CD4-positive, alpha-beta T cell treated with Interleukin-21 for 1 hour (primary cell): ENCODE measurements around the gene TUBA3C.

Experiments
- DNase-seq: peaks from one replicate; pipeline ENCODE4 v3.0.0-alpha.2; 2020

The TUBA3C gene

DNA sequence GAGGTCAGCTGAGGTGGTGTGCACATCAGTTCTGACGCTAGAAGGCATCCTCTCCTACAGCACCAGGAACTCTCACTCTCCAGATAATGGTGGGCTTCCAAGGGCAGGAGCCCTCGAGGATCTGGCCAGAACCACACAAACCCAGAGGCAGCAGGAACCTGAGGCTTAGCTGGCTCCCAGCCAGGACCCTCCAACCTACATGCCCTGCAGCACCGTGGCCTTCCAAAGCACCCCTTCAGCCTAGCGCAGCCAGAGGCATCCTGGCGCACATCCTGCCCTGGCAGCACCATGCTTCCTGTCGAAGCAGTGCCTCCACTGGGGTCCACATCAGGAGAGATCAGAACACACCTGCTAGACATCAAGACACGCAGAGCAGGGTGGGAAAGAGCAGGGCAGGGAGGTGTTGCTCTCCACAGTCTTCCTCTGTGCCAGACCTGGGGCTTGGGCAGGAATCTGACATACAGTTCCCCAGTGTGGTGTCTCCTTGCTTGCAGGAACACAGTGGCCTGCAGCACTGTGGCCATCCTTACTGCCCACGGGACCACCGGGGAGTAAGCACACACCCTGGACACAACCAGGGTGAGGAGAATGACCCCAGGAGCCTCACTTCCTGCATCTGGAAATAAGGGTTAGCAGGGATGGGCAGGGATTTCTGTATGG lies 21.7 kb downstream of the TUBA3C start:
- DNase-seq: no peak

DNA sequence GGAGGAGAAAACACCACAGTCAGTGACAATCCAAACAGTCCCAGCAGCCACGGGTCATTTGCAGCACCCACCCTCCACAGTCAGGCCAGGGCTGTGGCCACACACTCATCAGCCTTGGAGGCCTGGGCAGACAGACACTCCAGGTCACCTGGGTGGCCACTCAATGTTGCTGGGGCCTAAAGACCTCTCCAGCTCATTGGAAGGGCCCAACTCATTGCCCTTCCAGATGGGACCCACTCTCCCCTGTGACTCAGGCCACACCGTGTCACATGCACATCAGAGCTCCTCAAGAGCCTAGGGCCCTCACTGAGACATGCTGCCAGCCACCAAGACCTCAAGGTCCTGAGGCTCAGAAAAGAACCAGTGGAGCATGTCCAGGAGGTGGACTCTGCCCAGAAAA lies 22.4 kb downstream of the TUBA3C start:
- no peak for DNase-seq

DNA sequence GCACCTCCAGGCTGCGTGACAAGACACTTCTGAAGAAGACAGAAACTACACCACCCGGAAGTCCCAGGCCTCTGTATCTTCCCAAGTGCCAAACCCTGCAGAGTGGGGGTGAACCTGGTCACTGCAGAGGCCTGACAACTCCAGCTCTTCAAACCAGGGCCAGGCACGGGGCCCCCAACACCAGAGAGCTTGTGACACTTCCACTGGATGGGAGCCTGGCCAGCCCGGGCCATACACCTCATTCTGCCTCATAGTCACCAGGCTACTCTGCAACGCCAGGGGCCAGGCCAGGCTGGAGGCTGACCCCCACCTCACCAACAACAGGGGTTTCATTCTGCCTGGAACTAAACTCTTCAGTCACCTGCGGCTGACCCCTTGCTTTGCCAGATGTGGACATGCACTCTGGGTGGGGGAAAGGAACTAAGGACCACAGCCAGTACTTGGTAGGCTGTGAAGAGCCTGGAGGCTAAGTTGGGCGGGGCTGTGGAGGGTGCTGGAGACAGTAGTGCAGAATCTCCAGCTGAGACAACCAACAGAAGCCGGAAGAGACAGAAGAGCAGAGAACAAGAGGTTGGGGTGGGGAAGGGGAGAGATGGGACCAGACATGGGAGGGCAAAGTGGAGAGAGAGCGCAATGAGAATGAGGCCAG lies 23.0 kb downstream of the TUBA3C start:
- DNase-seq: no peak

DNA sequence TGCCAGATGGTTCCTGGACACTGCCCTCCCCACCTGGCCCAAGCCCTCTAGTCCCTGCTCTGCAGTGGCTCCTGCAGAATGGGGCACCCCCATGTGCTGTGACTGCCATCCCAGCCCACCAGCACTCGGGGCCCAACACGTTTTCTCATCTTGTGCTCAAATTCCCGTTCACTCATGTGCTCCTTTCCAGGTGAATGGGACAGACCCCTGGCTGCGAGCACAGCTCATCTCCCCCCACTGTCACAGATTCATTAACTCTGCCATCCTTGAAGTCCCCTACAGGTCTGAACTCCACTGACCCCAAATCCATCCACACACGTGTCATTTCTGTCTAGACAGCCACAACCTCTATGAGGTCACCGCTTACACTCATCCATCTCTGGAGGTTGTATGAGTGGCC lies 23.6 kb downstream of the TUBA3C start:
- no peak for DNase-seq

DNA sequence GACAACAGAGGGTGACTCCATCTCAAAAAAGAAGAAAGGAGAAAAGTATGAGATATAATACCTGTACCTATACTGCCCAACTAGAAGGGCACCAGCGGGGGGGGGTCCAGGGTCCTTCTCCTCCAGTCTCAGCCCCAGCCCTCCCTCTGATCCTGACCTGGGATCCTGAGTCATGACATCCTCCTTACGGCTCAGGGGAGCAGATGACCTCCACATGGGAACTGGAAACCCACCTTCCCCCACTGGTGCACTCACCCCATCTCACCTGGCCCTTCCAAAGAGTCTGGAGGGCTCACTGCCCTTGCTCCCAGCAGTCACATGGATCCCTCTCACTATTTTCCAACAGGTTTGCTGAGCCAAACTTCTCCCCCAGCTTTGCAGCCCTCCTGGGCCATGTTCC lies 24.2 kb downstream of the TUBA3C start:
- DNase-seq: no peak

DNA sequence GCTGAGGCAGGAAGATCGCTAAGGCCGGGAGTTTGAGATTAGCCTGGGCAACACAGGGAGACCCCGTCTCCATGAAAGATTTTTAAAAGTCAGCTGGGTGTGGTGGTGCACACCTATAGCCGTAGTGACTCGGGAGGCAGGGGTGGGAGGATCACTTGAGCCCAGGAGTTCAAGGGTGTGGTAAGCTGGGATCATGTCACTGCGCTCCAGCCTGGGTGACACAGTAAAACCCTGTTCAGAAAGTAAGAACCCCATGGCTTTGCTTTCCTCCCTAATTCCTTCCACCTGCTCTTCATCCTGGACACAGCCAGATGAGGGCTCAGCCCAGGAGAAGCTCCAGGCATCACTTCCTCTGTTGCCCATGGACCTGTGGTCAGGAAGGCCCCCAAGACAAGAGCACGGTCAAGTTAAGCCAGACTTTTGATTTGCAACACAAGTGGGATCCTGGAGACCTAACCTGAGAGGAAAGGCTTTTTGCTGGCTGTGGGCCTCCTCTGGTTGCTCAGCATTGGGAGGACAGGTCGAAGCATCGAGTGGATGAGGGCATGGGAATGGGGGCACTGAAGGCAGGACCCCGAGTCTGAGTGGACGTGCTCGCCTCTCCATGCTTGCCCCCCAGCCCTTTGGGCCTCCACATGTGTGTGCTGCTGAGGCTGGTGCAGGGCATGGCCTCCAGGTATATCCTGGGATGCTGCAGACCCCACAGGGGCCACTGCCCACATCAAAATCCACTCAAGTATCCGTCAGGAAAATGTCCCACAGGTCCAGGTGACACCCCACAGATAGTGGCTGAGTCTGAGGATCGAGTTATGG lies 25.4 kb downstream of the TUBA3C start:
- no peak for DNase-seq

DNA sequence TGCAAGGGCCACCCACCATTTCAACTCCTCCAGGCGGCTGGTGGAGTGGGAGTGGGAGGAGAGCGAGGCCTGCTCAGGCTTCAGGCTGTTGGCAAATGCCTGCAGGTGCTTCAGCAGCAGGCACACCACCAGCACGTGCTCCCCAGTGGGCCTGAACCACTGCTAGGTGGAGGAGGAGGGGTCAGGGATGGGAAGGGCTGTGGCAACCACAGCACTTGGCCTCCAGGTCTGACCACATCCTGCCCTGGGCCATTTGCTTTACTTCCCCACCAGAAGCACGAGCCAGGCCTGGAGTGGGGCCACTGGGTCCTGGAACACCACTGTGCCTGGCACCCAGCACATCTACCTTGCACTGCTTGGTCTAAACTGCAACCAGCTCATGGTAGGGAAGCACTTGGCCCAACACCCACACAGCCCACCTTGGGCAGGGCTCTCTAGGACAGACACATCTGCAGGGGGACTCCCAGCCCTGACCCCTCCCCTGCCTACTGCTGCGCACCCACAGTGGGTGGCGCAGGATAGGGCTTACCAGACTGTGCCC lies 26.2 kb downstream of the TUBA3C start:
- no peak for DNase-seq

DNA sequence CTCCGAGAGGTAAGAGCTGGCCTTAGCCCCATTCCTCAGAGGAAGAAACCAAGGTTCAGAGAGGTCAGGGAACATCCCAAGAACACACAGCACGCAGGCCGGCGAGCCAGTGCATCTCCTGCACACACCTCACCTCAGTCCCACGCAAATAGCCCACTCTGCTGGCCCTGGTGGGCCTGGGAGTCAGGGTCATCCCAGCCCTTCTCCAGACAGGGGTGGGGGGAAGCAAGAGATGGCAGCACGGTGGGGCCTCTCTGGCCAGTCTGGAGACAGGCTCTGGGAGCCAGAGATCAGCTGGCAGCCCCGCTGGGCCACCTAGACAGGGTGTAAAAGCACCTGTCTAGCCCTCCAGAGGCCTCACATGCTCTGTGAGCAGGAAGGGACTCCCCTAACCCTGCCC lies 26.8 kb downstream of the TUBA3C start:
- DNase-seq: no peak

DNA sequence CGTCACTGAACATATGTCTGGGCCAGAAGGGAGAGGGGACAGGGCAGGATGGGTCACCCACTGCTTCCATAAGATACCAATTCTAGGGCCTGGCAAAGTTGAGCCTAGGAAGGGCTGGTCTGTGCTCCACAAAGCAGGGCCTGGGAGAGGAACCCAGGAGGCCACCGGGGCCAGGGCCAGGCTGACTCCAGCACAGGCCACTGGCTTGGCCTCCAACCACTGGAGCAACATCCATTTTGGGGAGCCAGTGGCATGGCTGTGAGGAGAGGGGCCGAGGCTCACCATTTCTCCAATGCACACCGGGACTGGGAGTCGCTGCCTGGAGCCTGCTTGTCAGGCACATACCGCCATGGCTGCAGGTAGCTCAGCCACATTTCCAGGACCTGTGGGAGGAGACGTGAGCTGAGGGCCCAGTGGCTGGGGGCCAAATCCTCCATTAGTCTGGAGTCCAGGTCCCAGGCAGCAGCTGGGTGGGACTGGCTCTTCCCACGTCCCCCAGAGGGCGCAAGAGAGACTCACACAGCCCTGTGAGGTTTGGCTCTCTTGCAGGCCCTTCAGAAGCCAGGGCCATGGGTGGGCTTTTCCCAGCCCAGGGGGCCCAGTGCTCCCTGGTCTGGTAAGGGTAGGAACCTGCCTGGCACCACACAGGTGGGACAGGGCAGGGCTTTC lies 27.7 kb downstream of the TUBA3C start:
- no peak for DNase-seq

DNA sequence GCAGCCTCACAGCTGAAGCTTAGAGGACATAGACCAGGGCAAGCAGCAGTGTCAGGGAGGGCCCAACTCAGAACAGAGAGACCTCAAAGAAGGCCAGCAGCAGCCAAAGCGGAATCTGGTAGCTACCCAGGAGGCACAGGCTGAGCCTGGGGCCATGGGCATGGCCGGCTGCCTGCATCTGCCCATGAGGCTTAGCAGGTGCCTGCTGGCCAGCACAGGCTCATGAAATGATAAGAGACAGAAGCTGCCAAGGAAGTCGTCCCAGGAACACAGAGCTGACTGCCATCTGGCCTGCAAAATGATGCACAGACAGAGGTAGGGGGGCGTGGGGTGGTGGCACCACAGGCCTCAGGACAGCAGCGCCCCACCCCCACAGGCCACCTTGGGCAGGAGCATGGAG lies 29.2 kb downstream of the TUBA3C start:
- no peak for DNase-seq

DNA sequence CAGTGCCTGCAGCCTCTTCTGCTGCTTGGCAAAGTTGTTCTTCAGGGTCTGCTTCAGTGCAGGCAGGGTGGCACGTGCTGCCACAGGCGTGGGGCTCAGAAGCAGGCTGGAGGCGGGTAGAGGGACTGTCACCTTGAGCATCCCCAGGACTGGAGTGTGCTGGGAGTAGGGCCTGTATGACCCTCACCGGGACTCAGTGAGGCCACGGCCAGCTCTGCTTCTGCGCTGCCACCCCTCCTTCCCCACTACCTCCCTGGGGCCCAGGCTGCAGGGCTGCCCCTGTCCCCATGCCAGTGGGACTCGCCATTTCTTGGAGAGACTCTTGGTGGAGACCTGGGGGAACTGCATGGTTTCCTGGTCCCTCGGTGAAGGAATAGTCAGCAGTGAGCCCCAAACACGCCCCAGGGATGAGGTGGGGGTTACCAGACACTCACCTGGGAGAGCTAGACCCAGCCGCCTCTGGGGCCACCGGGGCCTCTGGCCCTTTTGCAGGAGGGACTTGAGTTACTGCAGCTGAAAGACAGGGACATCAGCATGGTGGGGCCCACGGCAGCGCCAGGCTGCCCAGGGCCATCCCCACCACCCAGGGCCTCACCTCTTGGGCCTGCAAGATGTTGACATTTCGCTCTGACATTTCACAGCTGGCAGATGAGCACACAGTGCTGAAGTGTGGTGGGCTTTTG lies 29.9 kb downstream of the TUBA3C start:
- DNase-seq: no peak

DNA sequence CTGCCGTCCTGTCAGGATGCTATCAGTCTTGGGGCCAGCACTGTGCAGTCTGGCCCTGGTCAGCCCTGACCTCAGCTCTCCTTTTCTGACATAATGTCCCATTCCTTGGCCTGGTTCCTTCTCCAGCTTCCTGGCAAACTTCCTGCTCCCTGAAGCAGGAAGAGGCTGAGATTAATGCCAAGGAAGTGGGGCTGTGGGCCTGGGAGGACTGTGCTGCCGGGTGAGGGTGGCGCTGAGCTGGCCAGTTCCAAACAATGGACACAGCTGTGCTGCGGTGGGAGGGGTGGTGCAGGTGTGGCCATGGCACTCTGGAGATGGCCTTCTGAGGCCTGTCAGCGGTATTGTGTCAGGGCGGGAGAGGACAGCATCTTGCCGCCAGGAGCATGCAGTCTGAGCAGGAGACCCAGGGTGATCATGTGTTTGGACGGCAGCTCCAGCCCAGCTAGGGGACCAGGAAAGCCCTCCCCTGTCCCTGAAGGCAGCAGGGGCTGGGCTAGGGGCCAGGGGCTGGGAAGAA lies 30.9 kb downstream of the TUBA3C start:
- DNase-seq: no peak

DNA sequence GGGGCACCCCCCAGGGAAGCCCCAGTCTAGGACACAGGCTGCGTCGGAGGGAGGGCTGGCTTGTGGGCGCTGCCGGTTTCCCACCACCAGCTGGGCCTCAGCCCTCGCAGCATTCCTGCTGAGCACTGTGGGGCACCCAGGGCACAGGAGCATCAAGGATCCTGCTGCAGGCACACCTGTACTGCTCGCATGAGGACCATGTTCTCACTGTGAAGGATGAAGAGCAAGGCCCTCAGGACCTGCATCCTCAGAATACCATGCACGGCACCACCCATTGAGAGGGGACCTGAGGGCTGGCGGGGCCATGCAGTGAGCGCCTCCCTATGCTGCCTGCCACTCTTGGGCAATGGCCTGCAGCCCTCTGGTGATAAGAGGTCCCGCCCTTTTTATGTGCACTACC lies 31.4 kb downstream of the TUBA3C start:
- DNase-seq: no peak

DNA sequence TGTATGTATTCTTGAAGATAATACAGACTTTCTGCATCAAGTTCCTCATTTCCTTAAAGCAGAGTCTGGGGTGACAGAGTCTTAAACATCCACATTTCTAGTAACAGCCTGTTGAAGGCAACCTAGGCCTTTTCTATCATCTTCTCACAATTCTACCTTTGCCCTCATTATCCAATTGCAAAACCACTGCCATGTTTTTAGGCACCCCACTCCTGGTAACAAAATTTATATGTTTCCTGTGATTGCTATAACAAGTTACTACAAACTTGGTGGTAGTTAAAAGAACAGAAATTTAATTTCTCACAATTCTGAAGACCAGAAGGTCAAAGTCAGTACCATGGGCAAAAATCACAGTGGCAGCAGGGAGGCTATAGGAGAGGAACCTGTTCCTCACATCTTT lies 33.1 kb downstream of the TUBA3C start:
- no peak for DNase-seq
